HepG2 (cell line): ENCODE measurements around the gene CES2. TPM values are rescaled to one million over a fixed set of nuclear protein-coding genes. Genes with fewer than 3 reads are reported as not detected.

Experiments used
- BCL6 ChIP-seq: IDR thresholded peaks from 2 replicates; pipeline ENCODE4 v1.6.1; 2016; ENCODE audit warnings: missing genetic modification reagents, missing compliant biosample characterization
- BRF2 ChIP-seq: sonication (generic); formaldehyde crosslinking; IDR thresholded peaks from 2 replicates; pipeline ENCODE4 v1.8.1; 2022; ENCODE audit warnings: mild to moderate bottlenecking, missing genetic modification reagents
- DR1 ChIP-seq: sonication (generic); formaldehyde crosslinking; IDR thresholded peaks from 2 replicates; pipeline ENCODE4 v1.8.0; 2021; ENCODE audit warnings: mild to moderate bottlenecking, missing genetic modification reagents, inconsistent platforms
- GATAD2A ChIP-seq: IDR thresholded peaks from 2 replicates; pipeline ENCODE4 v1.6.1; 2016
- IRF9 ChIP-seq: sonication (generic); formaldehyde crosslinking; IDR thresholded peaks from 2 replicates; pipeline ENCODE4 v1.8.0; 2022; ENCODE audit warnings: missing genetic modification reagents, mild to moderate bottlenecking, borderline replicate concordance
- ISL2 ChIP-seq: sonication (generic); formaldehyde crosslinking; IDR thresholded peaks from 2 replicates; pipeline ENCODE4 v1.5.0; 2020; ENCODE audit warnings: missing genetic modification reagents
- MAF1 ChIP-seq: sonication (generic); formaldehyde crosslinking; IDR thresholded peaks from 2 replicates; pipeline ENCODE4 v1.5.0; 2020; ENCODE audit warnings: missing genetic modification reagents, borderline replicate concordance
- NFIC ChIP-seq: IDR thresholded peaks from 2 replicates; pipeline ENCODE4 v1.6.1; 2012; ENCODE audit warnings: mild to moderate bottlenecking, low read length, inconsistent platforms
- ZNF678 ChIP-seq: sonication (generic); formaldehyde crosslinking; IDR thresholded peaks from 2 replicates; pipeline ENCODE4 v1.4.0; 2020; ENCODE audit warnings: mild to moderate bottlenecking, missing genetic modification reagents
- ZNF724P ChIP-seq: sonication (generic); formaldehyde crosslinking; IDR thresholded peaks from 2 replicates; pipeline ENCODE4 v1.8.0; 2022; ENCODE audit warnings: missing genetic modification reagents, borderline replicate concordance
- ZZZ3 ChIP-seq: sonication (generic); formaldehyde crosslinking; IDR thresholded peaks from 2 replicates; pipeline ENCODE4 v1.4.0; 2020; ENCODE audit warnings: missing genetic modification reagents, mild to moderate bottlenecking, borderline replicate concordance
- polyA plus RNA-seq, 8 experiments: library from polyadenylated mRNA; depleted of rRNA in 3 of 8; stranded (reverse) in 7 of 8; unstranded in 1 of 8; fragments of >200 nt; fragmentation: Illumina TruSeq in 4 of 8; extraction: Trizol in 4 of 8; gene quantifications; 2 replicates each; pipeline versions ENCODE4 v1.2.1 to v1.2.3, GENCODE V29; 2011 to 2016; ENCODE audit warnings: low read depth in 4 of 8, missing spikeins in 1 of 8, mixed read lengths in 1 of 8; ENCODE audit not compliant: insufficient read depth in 1 of 8
- total RNA-seq, 5 experiments: library from RNA; depleted of rRNA; stranded (reverse); fragments of >200 nt; fragmentation: Illumina TruSeq; extraction: Trizol; gene quantifications; 2 replicates each; pipeline ENCODE4 v1.2.3, GENCODE V29; 2016; ENCODE audit warnings: low read depth in 1 of 5

CES2 gene
- total and polyA plus RNA-seq, 2 of the 13 experiments (the other 11 are each of a cell fraction or from before 2014, with no cell fraction given): 50.6 to 63.8 TPM

- TF ChIP-seq IRF9 (CRISPR knock-in tag) (no peak), MAF1 (no peak), GATAD2A (CRISPR knock-in tag) (peak; percentile 44), ZNF678 (CRISPR knock-in tag) (no peak), BRF2 (CRISPR knock-in tag) (no peak), NFIC (peak; percentile 79; the same call in 1 of the 2 replicates), ZNF724P (no peak), DR1 (CRISPR knock-in tag) (no peak), ZZZ3 (CRISPR knock-in tag) (no peak), BCL6 (CRISPR knock-in tag) (no peak), ISL2 (CRISPR knock-in tag) (no peak)
Measured at GRCh38 chr16:66899945-66900710, 35.2 kb upstream of the CES2 start (continued).
